Gastrocnemius medialis (tissue), 4 donors: ENCODE data around the gene ZBTB20.

Experiments used
- POLR2A ChIP-seq, 2 donors: fragments of 450-650 bp; IDR thresholded peaks; one replicate each; pipeline ENCODE4 v1.6.1; 2017; ENCODE audit warnings: antibody characterized with exemption in 2 of 2, mild to moderate bottlenecking in 2 of 2, moderate library complexity in 2 of 2
- TF ChIP-seq, protein P1 (sequence below), 5 experiments: fragments of 450-650 bp in 3 of 5; fragments of 200-600 bp in 2 of 5; sonication (generic) in 2 of 5; IDR thresholded peaks in 4 of 5; conservative IDR thresholded peaks in 1 of 5; 1 replicate in 4 of 5; 2 replicates in 1 of 5; pipeline ENCODE4 v1.5.1; 2016 to 2019; ENCODE audit warnings: antibody characterized with exemption in 5 of 5, mild to moderate bottlenecking in 3 of 5, moderate library complexity in 3 of 5

DNA sequence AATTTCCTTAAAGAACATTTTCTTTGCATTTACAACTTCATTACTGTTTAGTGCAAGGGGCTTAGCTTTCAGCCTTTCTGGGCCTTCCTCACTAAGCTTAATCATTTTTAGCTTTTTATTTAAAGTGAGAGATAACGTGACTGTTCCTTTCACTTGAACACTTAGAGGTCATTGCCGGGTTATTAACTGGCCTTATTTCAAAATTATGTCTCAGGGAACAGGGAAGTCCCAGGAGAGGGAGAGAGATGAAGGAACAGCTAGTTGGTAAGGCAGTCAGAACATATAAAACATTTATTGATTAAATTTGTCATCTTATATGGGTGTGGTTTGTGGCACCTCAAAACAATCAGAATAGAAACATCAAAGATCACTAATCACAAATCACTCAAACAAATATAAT is 584.5 kb downstream of the ZBTB20 start:
- no peak for TF ChIP-seq POLR2A (IDR thresholded peaks at IDR 0.05)
- TF ChIP-seq, protein P1, sequence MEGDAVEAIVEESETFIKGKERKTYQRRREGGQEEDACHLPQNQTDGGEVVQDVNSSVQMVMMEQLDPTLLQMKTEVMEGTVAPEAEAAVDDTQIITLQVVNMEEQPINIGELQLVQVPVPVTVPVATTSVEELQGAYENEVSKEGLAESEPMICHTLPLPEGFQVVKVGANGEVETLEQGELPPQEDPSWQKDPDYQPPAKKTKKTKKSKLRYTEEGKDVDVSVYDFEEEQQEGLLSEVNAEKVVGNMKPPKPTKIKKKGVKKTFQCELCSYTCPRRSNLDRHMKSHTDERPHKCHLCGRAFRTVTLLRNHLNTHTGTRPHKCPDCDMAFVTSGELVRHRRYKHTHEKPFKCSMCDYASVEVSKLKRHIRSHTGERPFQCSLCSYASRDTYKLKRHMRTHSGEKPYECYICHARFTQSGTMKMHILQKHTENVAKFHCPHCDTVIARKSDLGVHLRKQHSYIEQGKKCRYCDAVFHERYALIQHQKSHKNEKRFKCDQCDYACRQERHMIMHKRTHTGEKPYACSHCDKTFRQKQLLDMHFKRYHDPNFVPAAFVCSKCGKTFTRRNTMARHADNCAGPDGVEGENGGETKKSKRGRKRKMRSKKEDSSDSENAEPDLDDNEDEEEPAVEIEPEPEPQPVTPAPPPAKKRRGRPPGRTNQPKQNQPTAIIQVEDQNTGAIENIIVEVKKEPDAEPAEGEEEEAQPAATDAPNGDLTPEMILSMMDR (IDR thresholded peaks at IDR 0.05 in 4 of 5, conservative IDR thresholded peaks at IDR 0.05 in 1 of 5) = no peak
